Activated CD8-positive, alpha-beta memory T cell treated with anti-CD3 and anti-CD28 coated beads, Interleukin-2, amount 50 U/mL, for 24 hours (primary cell): ENCODE results near the gene TTC39C.

Experiments used
- DNase-seq: peaks from one replicate; pipeline ENCODE4 v3.0.0-alpha.2; 2020; ENCODE audit errors: extremely low read depth

TTC39C gene

DNA sequence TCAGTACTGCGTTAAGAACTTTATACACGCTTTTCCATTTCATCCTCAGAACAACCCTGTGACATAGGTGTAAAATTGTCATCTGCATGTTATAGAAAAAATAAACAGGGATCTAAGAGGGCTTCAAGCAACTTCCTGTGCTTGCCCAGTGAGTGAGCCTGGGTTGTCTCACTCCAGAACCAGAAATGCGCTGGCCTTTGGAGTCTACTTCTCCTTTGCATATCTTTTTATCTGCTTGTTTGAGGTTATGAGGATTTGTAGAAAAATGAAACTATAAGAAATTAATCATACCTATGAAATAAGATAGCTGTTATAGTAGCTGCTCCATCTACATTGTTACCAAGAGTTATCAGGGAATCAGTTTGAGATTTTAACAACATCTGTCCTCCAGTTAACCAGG, 69.0 kb downstream of the TTC39C start:
- no peak for DNase-seq

DNA sequence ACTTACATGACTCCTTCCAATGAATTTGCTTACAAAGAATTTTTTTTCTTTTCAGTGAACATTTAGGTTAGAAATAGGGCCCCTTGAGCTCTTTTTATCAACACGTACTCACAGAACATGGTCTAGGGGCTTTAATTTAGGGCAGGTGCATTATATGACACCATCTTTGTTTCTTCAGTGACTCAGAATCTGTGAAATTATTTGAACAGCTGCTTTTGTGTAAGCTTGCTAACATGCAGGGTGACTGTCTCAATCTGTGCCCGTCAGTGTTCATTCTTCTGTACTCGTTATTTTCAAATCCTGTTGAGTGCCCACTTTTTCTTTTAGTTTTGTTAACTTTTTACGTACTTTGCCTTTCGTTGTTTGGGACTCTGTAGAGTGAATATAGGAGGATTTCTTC, 71.5 kb downstream of the TTC39C start:
- no peak for DNase-seq

DNA sequence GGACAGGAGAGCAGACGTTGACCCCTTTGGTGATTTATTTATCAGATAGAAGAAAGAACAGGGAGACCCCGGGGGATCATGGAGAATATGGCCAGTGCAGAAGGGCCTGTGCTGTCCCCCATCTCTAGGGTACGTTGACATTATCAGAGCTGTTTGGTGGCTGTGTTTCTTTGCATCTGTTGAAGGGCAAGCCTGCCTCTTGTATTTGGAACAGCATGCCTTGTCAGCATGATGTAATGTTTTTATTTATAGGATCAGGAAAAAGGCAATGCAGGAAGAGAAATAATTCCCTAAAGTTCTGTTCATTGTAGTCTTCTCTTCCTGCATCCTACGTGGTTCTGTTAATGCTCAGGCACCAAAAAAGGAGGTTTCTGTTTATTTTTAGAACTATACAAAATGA, 74.5 kb downstream of the TTC39C start:
- DNase-seq = no peak

DNA sequence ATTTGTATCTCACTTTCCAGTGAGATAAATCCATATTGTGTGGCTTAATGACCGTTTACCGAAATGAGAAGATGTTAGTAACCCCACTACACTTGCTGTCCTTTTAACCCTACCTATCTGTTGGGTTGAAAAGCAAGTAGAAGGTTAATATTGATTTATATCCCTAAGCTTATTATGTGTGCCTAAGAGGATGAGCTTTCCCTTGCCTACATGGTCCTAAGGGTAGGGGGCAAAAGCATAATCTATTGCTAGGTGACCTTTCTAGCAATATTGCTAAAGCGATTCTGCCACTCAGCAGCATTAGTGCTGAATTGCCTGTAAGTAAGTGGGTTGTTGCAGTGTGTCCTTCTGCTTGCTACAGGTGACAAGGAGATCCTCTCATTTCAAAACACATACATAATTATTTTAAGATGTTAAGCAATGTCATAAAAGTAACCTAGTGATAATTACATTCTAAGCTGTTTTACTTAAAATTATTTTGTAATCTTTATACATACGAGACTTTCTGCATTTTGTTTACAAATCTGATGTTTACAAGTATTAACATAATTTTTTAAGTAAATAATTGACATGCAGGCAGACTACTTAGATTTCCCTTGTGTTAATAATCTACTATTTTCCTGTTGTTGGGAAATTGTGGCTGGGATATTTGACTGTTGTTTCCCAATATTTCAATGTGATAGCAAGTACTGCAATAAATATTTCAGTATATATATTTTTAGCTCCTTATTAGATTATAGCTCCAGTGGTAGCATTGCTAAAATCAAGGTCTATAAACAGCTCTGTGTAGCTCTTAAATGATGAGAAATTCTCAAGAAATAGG, 75.2 kb downstream of the TTC39C start:
- DNase-seq = no peak

- DNase-seq = no peak
These were observed 76.3 kb downstream of the TTC39C start for GRCh38 chr18:24090876-24091275.

GRCh38 chr18:24094561-24094960, 80.0 kb downstream of the TTC39C start:
- no peak for DNase-seq

DNA sequence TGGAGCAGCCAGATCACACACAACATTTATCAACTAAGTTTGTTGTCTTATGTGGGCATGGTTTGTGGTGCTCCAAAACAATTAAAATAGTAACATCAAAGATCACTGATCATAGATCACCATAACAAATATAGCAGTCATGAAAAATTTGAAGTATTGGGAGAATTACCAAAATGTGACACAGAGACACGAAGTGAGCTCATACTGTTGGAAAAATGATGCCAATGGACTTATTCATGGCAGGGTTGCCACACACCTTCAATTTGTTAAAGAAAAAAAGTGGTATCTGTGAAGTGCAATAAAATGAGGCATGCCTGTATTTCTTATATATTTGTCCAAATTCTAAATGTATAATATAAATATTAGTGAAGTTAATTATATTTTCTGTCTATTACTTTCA, 81.4 kb downstream of the TTC39C start:
- DNase-seq = no peak

GRCh38 chr18:24103320-24104021, 88.9 kb downstream of the TTC39C start:
- DNase-seq = no peak

GRCh38 chr18:24104486-24104885, 89.9 kb downstream of the TTC39C start:
- DNase-seq = no peak

- DNase-seq = no peak
These were observed 94.1 kb downstream of the TTC39C start for GRCh38 chr18:24108641-24109040.

DNA sequence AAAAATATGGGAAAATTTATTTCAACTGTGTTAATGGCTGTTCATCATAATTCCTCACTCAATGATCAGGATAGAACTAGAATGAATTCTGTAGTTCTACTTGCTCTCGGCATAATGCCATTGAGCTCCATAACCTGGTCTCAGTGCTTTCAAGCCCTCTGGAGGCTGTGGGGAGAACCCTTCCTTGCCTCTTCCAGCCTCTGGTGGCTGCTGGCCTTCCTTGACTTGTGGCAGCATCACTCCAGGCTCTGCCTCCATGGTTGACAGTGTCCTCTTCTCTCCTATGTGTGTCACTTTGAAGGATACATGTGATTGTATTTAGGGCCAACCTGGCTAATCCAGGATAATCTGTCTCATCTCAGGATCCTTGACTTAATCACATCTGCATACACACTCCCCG, 97.4 kb downstream of the TTC39C start:
- no peak for DNase-seq

GRCh38 chr18:24112464-24112863, 97.9 kb downstream of the TTC39C start:
- no peak for DNase-seq

DNA sequence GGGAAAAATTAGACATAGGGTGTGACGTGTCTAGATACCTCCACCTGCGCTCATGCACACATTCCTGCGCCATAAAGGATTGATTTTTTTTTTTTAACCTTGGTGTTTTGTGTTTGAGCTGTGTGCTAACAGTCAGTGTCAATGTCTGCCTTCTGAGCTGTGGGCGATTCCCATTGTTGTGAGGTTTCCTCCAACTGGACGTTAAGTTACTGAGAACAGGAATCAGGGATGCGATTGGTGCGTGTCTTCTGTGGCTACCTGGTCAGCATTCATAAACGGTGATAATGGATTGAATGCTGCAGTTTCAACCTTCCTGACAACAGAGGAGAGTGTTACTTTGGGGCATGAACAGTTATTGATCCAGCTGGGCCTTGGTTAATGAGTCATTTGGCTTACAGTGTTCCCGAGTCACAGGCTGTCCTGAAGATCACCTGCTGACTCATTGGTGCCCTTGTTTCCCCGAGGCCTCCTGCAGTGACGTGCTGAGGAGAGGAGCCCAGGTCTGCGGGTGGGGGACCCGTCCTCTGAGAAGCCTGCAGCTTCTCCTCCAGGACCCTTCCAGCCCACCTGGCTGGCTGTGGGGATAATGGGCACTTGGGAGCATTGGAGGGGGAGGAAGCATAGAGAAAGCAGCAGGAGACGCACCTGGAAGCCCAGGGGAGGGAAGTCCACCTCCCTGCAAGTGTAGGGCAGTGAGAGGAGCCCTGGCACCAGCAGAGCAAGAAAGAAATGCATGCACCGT, 98.5 kb downstream of the TTC39C start:
- DNase-seq = no peak

GRCh38 chr18:24114924-24115549, 100.5 kb downstream of the TTC39C start:
- DNase-seq = no peak

GRCh38 chr18:24115628-24116027, 101.1 kb downstream of the TTC39C start:
- DNase-seq = no peak

GRCh38 chr18:24118750-24119577, 104.4 kb downstream of the TTC39C start:
- DNase-seq = peak; percentile 40

DNA sequence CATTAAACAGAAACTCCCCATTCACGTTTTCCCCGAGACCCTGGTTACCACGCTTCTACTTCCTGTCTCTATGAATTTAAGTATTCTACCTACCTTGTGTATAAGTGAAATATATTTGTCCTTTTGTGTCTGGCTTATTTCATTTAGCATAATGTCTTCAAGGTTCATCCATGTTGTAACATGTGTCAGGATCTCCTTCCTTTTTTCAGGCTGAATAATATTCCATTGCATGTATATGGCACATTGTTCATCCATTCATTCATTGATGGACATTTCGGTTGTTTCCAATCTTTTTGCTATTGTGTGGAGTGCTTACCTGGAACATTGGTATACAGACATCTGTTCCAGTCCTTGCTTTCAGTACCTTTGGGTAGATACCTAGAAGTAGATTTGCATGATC, 106.1 kb downstream of the TTC39C start:
- DNase-seq = no peak

DNA sequence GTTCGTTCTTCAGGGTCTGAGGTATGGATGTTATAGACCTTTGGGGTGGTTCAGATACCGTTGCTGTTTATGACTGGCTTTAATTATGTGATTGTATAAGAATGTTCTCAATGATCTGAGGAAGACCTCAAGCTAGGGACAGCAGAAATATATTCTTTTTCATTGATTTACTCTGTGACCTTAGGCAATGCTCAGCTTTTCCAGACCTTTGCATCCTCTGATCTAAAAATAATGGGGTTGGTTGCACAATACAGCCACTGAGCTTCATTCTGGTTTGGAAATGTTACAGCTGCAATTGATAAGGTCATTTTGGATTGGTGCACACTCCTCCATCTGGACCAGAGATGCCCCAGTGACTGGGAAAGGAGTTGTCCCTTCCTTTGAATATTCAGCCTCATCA, 107.1 kb downstream of the TTC39C start:
- no peak for DNase-seq

DNA sequence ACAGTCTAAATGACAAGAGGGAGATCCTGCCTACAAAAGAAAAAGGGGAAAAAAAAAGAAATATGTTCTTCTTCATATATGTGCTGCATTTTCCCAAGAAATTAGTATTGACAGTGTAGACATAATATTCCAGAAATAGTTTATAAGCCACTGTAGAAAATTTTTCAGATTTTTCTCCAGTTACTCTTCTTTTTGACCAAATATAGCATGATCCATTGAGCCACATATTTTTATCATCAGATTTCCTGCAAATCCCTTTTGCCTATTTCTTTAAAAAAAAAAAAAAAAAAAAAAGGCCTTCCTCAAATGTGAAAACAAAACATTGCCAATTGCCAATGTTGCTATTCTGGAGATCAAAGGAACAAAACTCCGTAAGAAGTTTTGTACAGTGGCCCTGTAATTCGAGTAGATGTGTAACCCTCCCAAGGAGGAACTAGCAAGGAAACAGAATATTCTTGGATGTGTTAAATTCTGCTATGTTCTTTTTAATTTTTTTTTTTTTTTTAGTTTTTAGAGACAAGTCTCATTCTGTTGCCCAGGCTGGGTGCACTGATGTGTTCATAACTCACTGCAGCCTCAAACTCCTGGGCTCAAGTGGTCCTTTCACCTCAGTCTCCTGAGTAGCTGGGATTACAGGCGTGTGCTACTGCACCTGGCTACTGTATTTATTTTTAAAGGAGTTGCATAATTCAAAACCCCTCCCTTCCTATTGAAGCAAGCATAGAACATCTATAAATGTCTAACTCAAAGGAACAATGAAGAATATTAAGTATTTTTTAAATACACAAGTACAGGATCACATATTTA, 111.8 kb downstream of the TTC39C start:
- DNase-seq = no peak

GRCh38 chr18:24127735-24128134, 113.2 kb downstream of the TTC39C start:
- DNase-seq = no peak
